Activated naive CD8-positive, alpha-beta T cell treated with anti-CD3 and anti-CD28 coated beads, Interleukin-2, amount 10 ng/mL, durations not matched to agents 7 days and 5 days (primary cell): ENCODE results near the gene ACVRL1. TPM values are rescaled to one million over a fixed set of nuclear protein-coding genes. Genes with fewer than 3 reads are reported as not detected.

Experiments used
- ATAC-seq: fragments of 150-1000 bp; cut with Tn5 transposase; one replicate; pipeline ENCODE4 v1.10.0; 2021; ENCODE audit warnings: low read depth, moderate library complexity
- POLR2A ChIA-PET: fragments of 350-600 bp; sonication (Branson Sonifier 250); formaldehyde crosslinking; loops from one replicate; lab custom pipeline; 2021; ENCODE audit warnings: antibody characterized with exemption; lab: Charles Lee
- DNase-seq: peaks from one replicate; pipeline ENCODE4 v3.0.0; 2021
- H3K27ac Mint-ChIP-seq: one replicate; pipeline ENCODE4 v1.8.0; 2022; ENCODE audit warnings: mild to moderate bottlenecking, mixed read lengths
- H3K27me3 Mint-ChIP-seq: one replicate; pipeline ENCODE4 v1.8.0; 2022; ENCODE audit warnings: mild to moderate bottlenecking, moderate library complexity, mixed read lengths
- H3K36me3 Mint-ChIP-seq: one replicate; pipeline ENCODE4 v1.8.0; 2021; ENCODE audit warnings: mild to moderate bottlenecking, mixed read lengths
- H3K4me1 Mint-ChIP-seq: one replicate; pipeline ENCODE4 v1.8.0; 2021; ENCODE audit warnings: mixed read lengths
- H3K4me3 Mint-ChIP-seq: one replicate; pipeline ENCODE4 v1.8.0; 2022; ENCODE audit warnings: mild to moderate bottlenecking, moderate library complexity, mixed read lengths
- H3K9me3 Mint-ChIP-seq: one replicate; pipeline ENCODE4 v1.8.0; 2021; ENCODE audit warnings: mixed read lengths
- total RNA-seq, 2 experiments: library from RNA; stranded (reverse); gene quantifications; one replicate each; pipeline ENCODE4 v1.2.3, GENCODE V29; 2021

Gene ACVRL1
- total RNA-seq, 2 experiments from 2014 or later: not detected

DNA sequence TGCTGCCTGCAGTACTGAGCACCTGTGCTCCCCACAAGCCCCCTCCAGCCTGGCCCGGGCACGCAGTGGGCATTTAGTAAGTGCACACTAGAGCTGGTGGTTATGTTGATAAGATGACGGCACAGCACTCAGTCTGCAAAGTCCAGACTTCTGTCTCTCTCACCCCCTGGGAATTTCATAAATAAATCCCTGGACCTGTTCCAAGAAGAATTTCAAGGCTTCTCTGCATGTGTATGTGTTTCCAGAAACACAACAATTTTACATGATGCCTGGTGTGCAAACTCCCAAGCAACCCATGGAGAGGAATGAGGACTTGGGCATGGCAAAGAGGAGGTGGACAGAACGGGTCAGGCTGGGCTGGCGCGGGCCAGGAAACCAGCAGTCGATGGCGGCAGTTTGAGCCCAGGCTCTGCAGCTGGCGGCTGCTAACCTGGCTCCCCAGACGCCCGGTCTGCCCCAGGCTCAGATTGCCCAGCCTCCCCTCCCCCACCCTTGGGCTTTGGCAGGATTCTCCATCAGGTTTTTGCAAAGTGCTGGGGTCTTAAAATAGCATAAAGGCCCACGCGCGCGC lies 33.8 kb downstream of the ACVRL1 start:
- DNase-seq: no peak
- H3K27me3 Mint-ChIP-seq: peaks cover 14% of the 10 kb centered on the region
- no peak overlapping the region for H3K4me3 Mint-ChIP-seq
- POLR2A ChIA-PET: no interaction called here
- H3K27ac Mint-ChIP-seq: no peak overlapping the region
- peaks cover 4% of the 10 kb centered on the region for H3K36me3 Mint-ChIP-seq
- no peak for ATAC-seq
- peaks cover 15% of the 10 kb centered on the region for H3K9me3 Mint-ChIP-seq
- peaks cover 9% of the 10 kb centered on the region for H3K4me1 Mint-ChIP-seq

DNA sequence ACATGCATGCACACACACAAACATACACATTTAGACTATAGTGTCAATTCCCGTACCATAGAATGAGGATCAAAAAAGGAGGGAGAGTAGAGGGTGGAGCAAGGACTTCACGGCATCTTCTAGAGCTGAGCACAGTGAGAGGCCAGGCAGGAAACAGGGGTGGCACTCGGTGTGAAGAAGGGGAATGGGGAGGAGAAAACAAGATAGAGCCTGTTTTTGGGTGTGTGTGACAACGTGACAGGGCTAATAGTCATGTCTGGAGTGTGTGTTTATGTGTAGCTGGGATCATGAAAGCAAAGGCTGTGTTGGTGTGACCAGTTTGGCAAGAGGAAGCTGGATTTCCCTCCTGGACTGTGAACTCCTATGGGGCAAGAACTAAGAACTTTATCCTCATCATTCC lies 34.3 kb downstream of the ACVRL1 start:
- DNase-seq: no peak
- POLR2A ChIA-PET: no interaction called here
- H3K27ac Mint-ChIP-seq: no peak overlapping the region
- H3K36me3 Mint-ChIP-seq: peaks cover 4% of the 10 kb centered on the region
- H3K4me1 Mint-ChIP-seq: peaks cover 9% of the 10 kb centered on the region
- peaks cover 16% of the 10 kb centered on the region for H3K27me3 Mint-ChIP-seq
- no peak for ATAC-seq
- H3K4me3 Mint-ChIP-seq: no peak overlapping the region
- H3K9me3 Mint-ChIP-seq: peaks cover 15% of the 10 kb centered on the region

DNA sequence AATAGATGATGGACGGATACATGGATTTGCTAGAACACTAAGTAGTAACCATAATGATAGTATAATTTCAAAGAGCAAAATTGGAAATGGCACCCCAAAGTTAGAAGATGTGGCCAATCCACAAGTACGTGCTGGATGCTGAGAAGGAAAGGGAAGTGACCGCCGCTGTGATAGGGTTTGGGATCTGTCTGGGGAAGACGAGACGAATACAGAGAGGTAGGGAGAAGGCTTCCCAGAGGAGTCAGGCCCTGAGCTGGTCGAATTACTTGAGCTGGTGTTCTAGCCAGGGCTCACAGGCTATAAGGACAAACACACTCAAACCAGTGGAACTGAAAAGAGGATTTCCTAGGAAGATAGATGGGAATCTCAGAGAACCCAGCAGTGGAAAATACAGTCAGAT lies 34.8 kb downstream of the ACVRL1 start:
- Mint-ChIP-seq H3K36me3 (peaks cover 4% of the 10 kb centered on the region), H3K9me3 (peaks cover 15% of the 10 kb centered on the region), H3K4me1 (peaks cover 9% of the 10 kb centered on the region), H3K27ac (no peak overlapping the region), H3K4me3 (no peak overlapping the region), H3K27me3 (peaks cover 16% of the 10 kb centered on the region)
- DNase-seq: no peak
- POLR2A ChIA-PET: no interaction called here
- no peak for ATAC-seq

DNA sequence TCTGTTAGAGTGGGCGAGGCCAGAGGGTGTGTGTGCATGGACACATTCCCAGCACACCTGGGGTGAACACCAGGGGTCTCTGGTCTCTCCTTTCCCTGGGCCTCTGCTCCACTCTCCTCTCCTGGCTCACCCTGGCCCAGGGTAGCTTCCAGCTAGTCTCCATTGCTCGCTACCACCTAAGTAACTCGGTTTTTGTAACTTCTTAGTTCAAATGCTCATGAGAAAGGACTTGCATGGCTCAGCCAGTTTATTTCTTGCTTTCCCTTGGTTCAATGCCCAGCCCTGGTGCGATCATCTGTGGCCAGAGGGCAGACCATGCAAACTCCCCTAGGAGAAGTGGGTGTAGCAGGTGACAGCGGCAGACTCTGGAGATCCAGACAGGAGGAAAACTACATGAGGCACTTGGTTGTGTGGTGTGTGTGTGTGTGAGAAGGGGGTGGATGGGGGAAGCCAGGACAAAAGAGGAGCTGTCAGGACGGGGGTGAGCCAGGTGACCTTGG lies 35.2 kb downstream of the ACVRL1 start:
- Mint-ChIP-seq H3K4me3 (no peak overlapping the region), H3K9me3 (peaks cover 17% of the 10 kb centered on the region), H3K27ac (no peak overlapping the region), H3K4me1 (peaks cover 9% of the 10 kb centered on the region), H3K36me3 (peaks cover 4% of the 10 kb centered on the region), H3K27me3 (peaks cover 20% of the 10 kb centered on the region)
- POLR2A ChIA-PET: no interaction called here
- DNase-seq (no peak), ATAC-seq (no peak)

DNA sequence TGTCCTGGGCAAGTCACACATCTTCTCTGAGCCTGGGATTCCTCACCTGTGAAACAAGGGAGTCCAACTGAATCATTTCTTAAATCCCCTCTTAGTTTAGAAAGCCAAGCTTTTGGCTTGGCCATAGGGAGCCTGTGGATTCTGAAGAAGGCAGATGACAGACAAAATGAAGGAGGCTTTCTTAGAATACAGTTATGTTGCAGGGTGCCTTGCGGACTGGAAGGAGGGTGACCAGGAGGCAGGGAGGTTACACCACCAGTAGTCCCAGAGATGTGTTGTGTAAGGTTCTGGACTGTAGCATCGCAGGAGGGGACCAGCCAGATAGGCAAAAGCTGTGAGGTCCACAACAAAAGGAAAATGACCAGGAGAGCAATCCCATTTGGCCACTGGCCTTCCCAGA lies 36.0 kb downstream of the ACVRL1 start:
- no peak for ATAC-seq
- Mint-ChIP-seq H3K27me3 (peaks cover 26% of the 10 kb centered on the region), H3K4me3 (no peak overlapping the region), H3K27ac (no peak overlapping the region), H3K4me1 (peaks cover 9% of the 10 kb centered on the region), H3K36me3 (peaks cover 4% of the 10 kb centered on the region), H3K9me3 (peaks cover 17% of the 10 kb centered on the region)
- POLR2A ChIA-PET: no interaction called here
- DNase-seq: no peak

DNA sequence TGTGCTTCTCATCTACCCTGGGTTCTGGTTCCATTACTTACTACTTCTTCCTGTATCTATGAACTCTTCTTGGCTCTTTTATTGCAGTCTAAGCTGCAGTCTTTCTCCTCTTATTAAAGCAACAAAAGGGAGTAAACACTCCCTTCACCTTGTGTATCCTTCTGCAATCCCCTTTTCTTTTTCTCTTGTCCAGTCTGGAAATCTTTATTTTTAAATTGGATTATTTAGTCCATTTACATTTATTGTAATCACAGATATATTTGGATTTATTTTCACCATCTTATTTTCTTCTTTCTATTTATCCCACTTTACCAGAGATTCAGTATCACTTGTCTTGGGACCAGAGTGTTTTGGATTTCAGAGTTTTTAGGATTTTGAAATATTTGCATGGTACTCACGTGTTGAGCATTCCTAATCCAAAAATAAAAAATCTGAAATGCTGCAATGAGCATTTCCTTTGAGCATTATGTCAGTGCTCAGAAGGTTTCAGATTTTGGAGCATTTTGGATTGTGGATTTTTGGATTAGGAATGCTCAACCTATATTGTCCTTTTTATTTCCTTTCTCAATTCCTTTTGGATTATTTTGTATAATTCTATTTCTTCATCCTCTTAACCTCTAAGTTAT lies 37.4 kb downstream of the ACVRL1 start:
- peaks cover 35% of the 10 kb centered on the region for H3K27me3 Mint-ChIP-seq
- no peak overlapping the region for H3K4me3 Mint-ChIP-seq
- H3K36me3 Mint-ChIP-seq: peaks cover 4% of the 10 kb centered on the region
- no peak for DNase-seq
- POLR2A ChIA-PET: no interaction called here
- peaks cover 17% of the 10 kb centered on the region for H3K9me3 Mint-ChIP-seq
- no peak for ATAC-seq
- H3K4me1 Mint-ChIP-seq: peaks cover 9% of the 10 kb centered on the region
- H3K27ac Mint-ChIP-seq: no peak overlapping the region

DNA sequence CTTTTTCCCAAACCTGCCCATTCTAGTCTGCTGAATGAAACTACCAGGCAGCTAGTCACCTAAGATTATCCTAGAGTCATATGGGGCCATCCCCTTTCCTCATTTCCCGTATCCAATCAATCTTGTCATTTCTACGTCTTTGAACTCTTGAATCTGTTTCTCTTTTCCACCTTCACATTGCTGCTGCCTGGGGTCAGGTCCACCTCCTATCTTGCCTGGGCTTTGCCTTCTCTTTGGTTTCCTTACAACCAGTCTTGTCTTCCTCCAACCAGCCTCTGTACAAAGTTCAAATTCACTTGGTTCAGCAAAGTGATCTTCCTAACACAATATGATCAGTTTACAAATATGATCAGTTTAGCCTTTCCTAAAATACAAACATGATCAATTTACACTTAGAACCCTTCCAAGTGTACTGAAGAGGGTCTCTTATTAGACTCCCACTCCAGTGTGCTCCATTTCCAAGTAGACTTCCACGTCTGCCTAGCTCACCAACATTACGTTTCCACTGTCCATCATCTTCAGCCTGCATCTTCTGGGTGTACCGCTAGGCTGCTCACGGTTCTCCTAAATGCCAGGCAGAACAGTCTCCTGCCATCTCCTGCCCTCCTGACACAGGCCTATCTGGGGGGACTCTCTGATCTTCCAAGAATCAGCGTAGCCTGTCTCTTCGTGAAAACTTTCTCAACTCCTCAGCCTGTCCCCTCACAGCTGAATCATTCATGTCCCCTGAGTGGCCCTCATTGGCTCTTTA lies 40.1 kb downstream of the ACVRL1 start:
- peaks cover 4% of the 10 kb centered on the region for H3K36me3 Mint-ChIP-seq
- POLR2A ChIA-PET: no interaction called here
- ATAC-seq (no peak), DNase-seq (no peak)
- peaks cover 17% of the 10 kb centered on the region for H3K9me3 Mint-ChIP-seq
- H3K4me1 Mint-ChIP-seq: peaks cover 6% of the 10 kb centered on the region
- H3K27ac Mint-ChIP-seq: no peak overlapping the region
- no peak overlapping the region for H3K4me3 Mint-ChIP-seq
- peaks cover 46% of the 10 kb centered on the region for H3K27me3 Mint-ChIP-seq

DNA sequence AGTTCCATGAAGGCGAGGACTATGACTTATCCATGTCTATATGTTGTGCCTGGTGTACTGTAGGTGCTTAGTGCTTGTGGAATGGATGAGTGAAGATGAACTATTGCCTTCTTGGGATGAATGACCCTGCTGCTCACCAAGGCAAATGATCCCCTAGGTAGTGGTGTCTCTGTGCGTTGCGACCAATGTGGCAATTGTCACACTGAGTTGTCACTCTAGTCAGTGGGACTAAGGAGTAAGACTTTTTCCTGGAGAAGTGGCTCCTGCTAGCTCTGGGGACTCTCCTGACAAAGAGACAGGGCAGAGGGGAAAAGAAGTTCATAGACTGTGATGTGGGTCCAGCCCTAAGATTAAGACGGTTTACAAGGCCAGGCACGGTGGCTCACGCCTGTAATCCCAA lies 40.8 kb downstream of the ACVRL1 start:
- Mint-ChIP-seq H3K36me3 (peaks cover 4% of the 10 kb centered on the region), H3K4me3 (no peak overlapping the region), H3K27ac (no peak overlapping the region), H3K27me3 (peaks cover 44% of the 10 kb centered on the region), H3K4me1 (peaks cover 11% of the 10 kb centered on the region), H3K9me3 (peaks cover 17% of the 10 kb centered on the region)
- ATAC-seq (no peak), DNase-seq (no peak)
- POLR2A ChIA-PET: interaction anchor here (1.1 kb wide), 1 partner anchor 23 kb away, joined by 4 read pairs; no protein-coding TSS in a partner anchor

DNA sequence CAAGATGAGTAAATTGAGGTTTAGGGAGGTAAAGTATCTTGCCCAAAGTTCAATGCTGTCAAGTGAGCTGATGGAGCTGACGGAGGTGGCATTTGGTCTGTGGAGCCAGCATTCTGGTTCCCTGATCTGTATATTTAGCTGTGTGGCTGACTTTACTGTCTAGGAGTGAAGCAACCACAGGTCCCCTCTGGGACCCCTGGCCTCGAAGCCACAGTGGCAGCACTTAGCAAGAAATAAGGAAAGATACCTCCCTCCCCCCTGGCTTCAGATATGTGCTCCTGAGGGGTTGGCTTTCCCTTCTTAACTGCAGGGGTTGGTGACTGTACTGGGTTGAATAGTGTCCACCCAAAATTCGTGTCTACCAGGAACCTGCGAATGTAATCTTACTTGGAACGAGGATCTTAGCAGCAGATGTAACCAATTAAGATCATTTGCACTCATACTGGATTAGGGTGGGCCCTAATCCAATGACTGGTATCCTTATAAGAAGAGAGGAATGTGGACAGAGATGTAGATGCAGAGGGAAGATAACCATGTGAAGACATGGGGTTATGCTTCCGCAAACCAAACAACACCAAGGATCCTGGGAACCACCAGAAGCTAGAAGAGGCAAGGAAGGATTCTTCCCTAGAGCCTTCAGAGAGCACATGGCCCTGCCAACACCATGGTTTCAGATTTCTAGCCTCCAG lies 42.2 kb downstream of the ACVRL1 start:
- peaks cover 10% of the 10 kb centered on the region for H3K9me3 Mint-ChIP-seq
- POLR2A ChIA-PET: interaction anchor here (0.7 to 1.1 kb wide), 3 partner anchors 13 to 73 kb away, joined by 3 to 4 read pairs (median 3); no protein-coding TSS in a partner anchor
- H3K36me3 Mint-ChIP-seq: peaks cover 2% of the 10 kb centered on the region
- H3K27ac Mint-ChIP-seq: no peak overlapping the region
- ATAC-seq (no peak), DNase-seq (no peak)
- peaks cover 39% of the 10 kb centered on the region for H3K27me3 Mint-ChIP-seq
- H3K4me3 Mint-ChIP-seq: no peak overlapping the region
- peaks cover 19% of the 10 kb centered on the region for H3K4me1 Mint-ChIP-seq

DNA sequence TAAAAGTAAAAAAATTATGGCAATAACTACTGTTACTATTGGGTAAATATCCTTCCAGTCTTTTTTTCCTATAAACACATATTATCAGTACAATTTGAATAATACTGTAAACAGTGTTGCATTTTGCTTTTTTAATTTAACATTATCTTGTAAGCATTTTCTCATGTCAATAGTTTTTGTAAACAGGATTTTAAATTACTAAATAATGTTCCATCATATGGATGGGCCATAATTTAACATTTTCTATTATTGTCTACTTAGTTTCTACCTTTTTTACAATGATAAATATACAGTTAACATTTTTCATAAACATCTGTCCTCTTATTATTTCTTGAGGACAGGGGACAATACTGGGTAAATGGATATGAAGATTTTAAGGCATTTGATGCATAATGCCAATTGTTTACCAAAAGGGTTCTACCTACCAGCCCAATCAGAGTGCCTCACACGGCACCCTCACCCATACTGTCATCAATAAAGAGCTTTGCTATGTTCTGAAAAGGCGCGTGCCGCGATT lies 43.4 kb downstream of the ACVRL1 start:
- Mint-ChIP-seq H3K4me1 (peaks cover 21% of the 10 kb centered on the region), H3K4me3 (peak overlapping the region; percentile 97), H3K36me3 (peaks cover 1% of the 10 kb centered on the region), H3K27me3 (peaks cover 37% of the 10 kb centered on the region), H3K9me3 (peaks cover 2% of the 10 kb centered on the region), H3K27ac (peak overlapping the region; percentile 88)
- peak; percentile 13 for ATAC-seq
- POLR2A ChIA-PET: interaction anchor here (0.7 kb wide), 1 partner anchor 14 kb away, joined by 3 read pairs; no protein-coding TSS in a partner anchor
- DNase-seq: no peak

DNA sequence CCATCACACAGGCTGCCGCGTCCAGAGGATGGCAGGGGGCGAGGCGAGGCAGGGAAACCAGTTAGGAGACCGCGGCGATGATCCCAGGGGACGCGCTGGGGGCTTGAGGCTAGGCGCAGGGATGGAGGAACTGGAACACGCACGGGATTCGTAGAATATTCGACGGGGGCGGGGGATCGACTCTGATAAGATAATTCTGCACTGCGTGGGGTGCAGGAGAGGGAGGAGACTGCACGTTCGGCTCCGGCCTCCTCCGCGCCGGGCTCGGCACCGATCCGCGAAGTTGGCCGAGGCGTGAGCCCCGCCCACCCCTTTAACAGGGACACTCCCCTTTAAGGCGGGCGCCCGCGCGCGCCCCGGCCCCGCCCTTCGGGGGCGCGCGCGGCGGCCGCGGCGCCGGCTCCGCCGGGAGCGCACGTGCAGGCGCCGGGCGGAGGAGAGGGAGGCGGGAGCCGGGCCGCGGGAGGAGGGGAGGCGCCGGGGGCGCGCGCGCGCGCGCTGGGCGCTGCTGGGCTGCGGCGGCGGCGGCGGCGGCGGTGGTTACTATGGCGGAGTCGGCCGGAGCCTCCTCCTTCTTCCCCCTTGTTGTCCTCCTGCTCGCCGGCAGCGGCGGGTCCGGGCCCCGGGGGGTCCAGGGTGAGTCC lies 44.0 kb downstream of the ACVRL1 start, which contains the start of gene ACVR1B:
Gene ACVR1B (plus strand): TSS at position 501 of the 644 bp plus-strand sequence. CDS start 45 bp downstream, at position 546.
- Mint-ChIP-seq H3K27me3 (peaks cover 37% of the 10 kb centered on the region), H3K27ac (peak within 1 kb of the TSS; percentile 88), H3K4me3 (peak within 1 kb of the TSS; percentile 97), H3K9me3 (peaks cover 2% of the 10 kb centered on the region), H3K36me3 (peaks cover 1% of the 10 kb centered on the region), H3K4me1 (peaks cover 23% of the 10 kb centered on the region)
- DNase-seq: peak; percentile 87
- ATAC-seq: peak; percentile 97
- POLR2A ChIA-PET: interaction anchor here (0.7 kb wide), 1 partner anchor 74 kb away, joined by 3 read pairs; no protein-coding TSS in a partner anchor
